GM12872 (cell line): Measurements from ENCODE around the gene C17orf67.

Experiments
- TF ChIP-seq, protein P1 (sequence below): IDR thresholded peaks from 3 replicates; pipeline ENCODE4 v1.5.1; 2011; ENCODE audit warnings: low read depth, mild to moderate bottlenecking, low read length, moderate library complexity; ENCODE audit not compliant: insufficient read depth

Gene C17orf67

DNA sequence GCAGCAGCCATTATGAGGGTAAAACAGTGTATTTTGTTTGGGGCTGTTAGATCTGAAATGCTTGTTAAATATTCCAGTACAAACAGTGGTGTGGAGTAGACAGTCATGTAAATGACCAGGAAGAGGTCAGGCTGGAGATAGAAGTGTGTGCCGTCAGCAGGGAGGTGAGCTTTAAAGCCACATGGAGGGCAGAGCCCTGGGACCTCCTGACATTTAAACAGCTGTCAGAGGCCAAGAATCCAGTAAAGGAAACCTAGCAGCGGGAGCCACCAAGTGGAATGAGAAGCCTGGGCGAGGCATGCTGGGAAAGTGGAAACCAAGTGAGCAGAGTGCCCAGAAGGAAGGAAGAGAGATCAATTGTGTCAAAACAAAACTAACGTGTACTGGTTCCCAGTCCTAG, 26.8 kb downstream of the C17orf67 start:
- TF ChIP-seq, protein P1, sequence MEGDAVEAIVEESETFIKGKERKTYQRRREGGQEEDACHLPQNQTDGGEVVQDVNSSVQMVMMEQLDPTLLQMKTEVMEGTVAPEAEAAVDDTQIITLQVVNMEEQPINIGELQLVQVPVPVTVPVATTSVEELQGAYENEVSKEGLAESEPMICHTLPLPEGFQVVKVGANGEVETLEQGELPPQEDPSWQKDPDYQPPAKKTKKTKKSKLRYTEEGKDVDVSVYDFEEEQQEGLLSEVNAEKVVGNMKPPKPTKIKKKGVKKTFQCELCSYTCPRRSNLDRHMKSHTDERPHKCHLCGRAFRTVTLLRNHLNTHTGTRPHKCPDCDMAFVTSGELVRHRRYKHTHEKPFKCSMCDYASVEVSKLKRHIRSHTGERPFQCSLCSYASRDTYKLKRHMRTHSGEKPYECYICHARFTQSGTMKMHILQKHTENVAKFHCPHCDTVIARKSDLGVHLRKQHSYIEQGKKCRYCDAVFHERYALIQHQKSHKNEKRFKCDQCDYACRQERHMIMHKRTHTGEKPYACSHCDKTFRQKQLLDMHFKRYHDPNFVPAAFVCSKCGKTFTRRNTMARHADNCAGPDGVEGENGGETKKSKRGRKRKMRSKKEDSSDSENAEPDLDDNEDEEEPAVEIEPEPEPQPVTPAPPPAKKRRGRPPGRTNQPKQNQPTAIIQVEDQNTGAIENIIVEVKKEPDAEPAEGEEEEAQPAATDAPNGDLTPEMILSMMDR, result no peak

DNA sequence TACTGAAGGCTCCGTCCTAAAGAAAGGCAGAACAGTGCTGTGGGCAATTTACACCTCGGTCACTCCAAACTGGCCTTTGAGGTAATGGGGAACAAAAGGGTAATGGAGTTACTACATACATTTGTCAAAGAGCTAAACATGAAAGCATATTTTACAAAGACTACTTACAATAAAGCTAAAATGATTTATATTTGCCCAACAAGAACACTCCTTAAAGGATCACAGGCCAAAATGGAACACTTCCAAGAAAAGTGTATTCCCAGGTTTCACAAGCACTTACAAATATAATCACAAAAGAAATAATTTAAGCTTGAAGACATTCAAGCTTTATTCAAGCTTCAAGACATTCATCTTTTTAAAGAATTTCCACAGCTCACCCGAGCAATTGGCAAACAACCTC, 29.3 kb downstream of the C17orf67 start:
- TF ChIP-seq, protein P1, result no peak

DNA sequence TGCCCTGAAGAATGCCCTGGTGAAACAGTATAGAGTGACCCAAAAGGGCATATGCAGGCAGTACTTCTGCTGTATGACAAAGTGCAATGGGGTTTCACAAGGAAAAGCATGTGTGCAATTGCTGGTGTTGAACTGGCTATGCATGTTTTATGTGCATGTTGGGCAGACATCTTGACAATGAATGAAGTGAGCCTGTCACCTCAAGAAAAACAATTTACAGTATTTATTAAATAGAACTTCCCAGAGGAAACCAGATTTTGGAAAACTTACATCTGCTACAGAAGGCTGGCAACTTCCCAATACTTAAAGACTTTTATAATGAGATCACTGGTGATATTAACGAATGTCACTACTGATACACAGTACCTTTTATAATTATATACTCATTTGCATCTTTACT, 30.6 kb downstream of the C17orf67 start:
- TF ChIP-seq, protein P1, result no peak

DNA sequence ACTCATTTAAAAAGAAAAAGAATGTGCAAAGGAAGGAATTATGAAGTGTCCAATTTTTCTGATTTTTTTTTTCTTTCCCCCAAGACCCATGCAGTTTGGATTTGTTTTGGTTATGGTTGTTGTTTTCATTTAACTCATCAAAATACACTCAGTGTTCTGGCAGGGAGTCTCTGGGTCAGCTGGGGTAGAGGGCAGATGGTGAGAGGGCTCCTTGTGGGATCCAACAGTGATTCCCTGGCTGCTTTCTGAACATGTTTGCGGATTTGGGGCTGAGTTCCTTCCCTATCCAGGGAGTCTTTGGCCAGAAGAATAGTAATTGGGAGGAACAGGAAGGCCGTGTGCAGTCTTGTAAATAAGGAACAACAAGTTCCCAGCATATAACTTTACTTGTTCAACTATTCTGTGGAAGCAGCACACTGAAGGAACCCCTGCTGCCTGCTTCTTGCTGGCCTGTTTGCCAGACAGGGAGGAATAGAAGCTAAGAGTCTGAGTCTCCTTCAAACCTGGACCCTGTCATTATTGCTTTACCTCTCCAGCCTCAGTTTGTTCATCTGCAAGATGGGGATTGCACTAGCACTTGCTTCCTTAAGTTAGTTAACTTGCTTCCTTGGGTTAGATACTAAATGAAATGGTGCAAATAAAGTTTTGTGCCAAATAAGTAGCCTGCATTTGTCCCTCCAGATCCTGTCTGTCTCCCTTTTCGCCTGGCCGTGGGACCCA, 32.1 kb downstream of the C17orf67 start:
- TF ChIP-seq, protein P1, result no peak

DNA sequence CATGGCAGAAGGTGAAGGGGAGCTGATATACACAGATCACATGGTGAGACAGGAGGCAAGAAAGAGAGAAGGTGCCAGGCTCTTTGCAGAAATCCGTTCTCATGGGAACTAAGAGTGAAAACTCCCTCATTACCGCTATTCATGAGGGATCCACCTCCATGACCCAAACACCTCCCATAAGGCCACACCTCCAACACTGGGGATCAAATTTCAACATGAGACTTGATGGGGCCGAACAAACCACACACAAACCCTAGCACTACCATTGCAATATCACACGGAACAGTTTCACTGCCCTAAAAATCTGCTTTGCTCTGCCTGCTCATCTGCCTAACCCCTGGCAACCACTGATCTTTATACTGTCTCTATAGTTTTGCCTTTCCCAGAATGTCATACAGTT, 34.8 kb downstream of the C17orf67 start:
- TF ChIP-seq, protein P1, result no peak

DNA sequence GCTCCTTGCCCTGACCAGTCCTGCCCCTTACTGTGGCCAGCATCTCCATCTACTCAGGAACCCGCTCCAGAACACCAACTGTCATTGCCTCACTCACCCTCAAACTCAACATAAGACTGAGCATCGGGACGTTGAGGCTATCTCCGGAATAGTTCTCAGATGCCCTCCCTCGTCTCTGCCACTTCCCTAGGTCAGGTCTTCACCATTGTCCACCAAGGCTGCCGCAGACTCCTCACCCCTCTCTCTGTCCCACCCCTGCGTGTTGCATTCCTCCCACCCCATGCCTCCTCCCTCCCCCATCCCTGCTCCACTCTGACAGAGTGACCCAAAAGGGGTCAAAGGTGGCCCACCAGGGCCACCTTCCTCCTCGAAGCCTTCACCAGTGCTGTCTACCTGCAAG, 37.2 kb downstream of the C17orf67 start:
- TF ChIP-seq, protein P1, result no peak

DNA sequence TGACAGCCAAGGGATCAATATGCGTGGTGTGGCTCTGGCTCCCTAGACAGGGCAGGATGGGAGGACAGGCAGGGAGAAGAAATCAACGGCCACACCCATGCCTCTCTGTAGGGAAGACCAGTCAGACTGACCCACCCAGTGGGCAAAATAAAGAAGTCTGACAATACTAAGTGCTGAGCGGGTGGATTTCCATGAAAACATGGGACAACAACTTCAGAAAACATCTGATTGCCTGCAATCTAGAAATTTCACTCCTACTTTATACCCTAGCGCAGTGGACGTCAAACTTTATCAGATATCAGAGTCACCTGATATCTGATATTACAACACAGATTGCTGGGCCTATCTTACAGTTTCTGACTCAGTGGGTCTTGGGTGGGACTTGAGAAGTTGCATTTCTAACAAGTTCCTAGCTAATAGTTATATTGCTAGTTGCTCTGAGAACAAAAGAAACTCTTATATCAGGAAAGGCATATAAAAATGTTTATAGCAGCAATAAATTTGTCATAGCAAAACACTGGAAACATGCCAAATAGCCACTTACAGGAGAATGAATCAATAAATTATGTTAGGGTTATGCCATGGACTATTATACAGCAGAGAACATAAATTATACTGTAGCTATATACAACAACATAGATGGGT, 38.4 kb downstream of the C17orf67 start:
- TF ChIP-seq, protein P1, result no peak
